ENCODE results near the gene WDR90. TPM values are rescaled to one million over a fixed set of nuclear protein-coding genes. Genes with fewer than 3 reads are reported as not detected.
A peak's percentile ranks its signal among the peaks of the same experiment; 100 is the strongest.

WDR90 gene
- total and polyA plus RNA-seq, 3 donors from 2014 or later = 102 to 195 (median 155) TPM

- no peak for TF ChIP-seq POLR2A (IDR thresholded peaks at IDR 0.05)
- no peak for TF ChIP-seq CTCF (IDR thresholded peaks at IDR 0.05)
- H3K36me3 ChIP-seq (ENCODE audit: low read depth, missing control alignments) = no peaks in the 10 kb centered on the region
- no peak for DNase-seq
- no peak overlapping the region for H3K4me3 ChIP-seq
- no peaks in the 10 kb centered on the region for H3K9me3 ChIP-seq
- intact Hi-C loops (cut with DNase I; ENCODE audit: low total_unique reads) = no loop called here
- no peaks in the 10 kb centered on the region for H3K4me1 ChIP-seq
- no peak overlapping the region for H3K27ac ChIP-seq
- 90 to 92% methylated on average over 10 of the region's 10 CpGs for WGBS, 2 donors
- no peaks in the 10 kb centered on the region for H3K27me3 ChIP-seq
These were observed 41.1 kb upstream of the WDR90 start for GRCh38 chr16:608019-608418.

- Histone ChIP-seq H3K4me3 (no peak overlapping the region), H3K27ac (no peak overlapping the region), H3K36me3 (ENCODE audit: low read depth, missing control alignments) (no peaks in the 10 kb centered on the region), H3K9me3 (no peaks in the 10 kb centered on the region), H3K4me1 (no peaks in the 10 kb centered on the region), H3K27me3 (no peaks in the 10 kb centered on the region)
- DNase-seq = no peak
- intact Hi-C loops (cut with DNase I; ENCODE audit: low total_unique reads) = no loop called here
- TF ChIP-seq CTCF (IDR thresholded peaks at IDR 0.05) (no peak), POLR2A (IDR thresholded peaks at IDR 0.05) (no peak)
- 82 to 84% methylated on average over 10 to 13 of the region's 13 CpGs for WGBS, 2 donors
These were observed 39.8 kb upstream of the WDR90 start for GRCh38 chr16:609316-609715.

- intact Hi-C loops (cut with DNase I; ENCODE audit: low total_unique reads) = no loop called here
- Histone ChIP-seq H3K4me1 (no peaks in the 10 kb centered on the region), H3K4me3 (no peak overlapping the region), H3K9me3 (no peaks in the 10 kb centered on the region), H3K27me3 (no peaks in the 10 kb centered on the region), H3K36me3 (ENCODE audit: low read depth, missing control alignments) (no peaks in the 10 kb centered on the region), H3K27ac (no peak overlapping the region)
- TF ChIP-seq POLR2A (IDR thresholded peaks at IDR 0.05) (no peak), CTCF (IDR thresholded peaks at IDR 0.05) (no peak)
- WGBS, 2 donors = 90 to 95% methylated on average over 9 to 14 of the region's 14 CpGs
- no peak for DNase-seq
These were observed 39.2 kb upstream of the WDR90 start for GRCh38 chr16:609984-610383.

- Histone ChIP-seq H3K4me1 (no peaks in the 10 kb centered on the region), H3K4me3 (no peak overlapping the region), H3K27me3 (no peaks in the 10 kb centered on the region), H3K36me3 (ENCODE audit: low read depth, missing control alignments) (no peaks in the 10 kb centered on the region), H3K27ac (no peak overlapping the region), H3K9me3 (no peaks in the 10 kb centered on the region)
- DNase-seq = peak; percentile 50
- TF ChIP-seq POLR2A (IDR thresholded peaks at IDR 0.05) (no peak), CTCF (IDR thresholded peaks at IDR 0.05) (peak; percentile 27 to 51 (median 43))
- 81 to 97% methylated on average over 7 to 27 of the region's 28 CpGs for WGBS, 2 donors
- intact Hi-C loops (cut with DNase I; ENCODE audit: low total_unique reads) = no loop called here
These were observed 38.4 kb upstream of the WDR90 start for GRCh38 chr16:610513-611381.

GRCh38 chr16:615122-615521 is 34.0 kb upstream of the WDR90 start:
- Histone ChIP-seq H3K9me3 (no peaks in the 10 kb centered on the region), H3K4me1 (no peaks in the 10 kb centered on the region), H3K27me3 (no peaks in the 10 kb centered on the region), H3K36me3 (ENCODE audit: low read depth, missing control alignments) (no peaks in the 10 kb centered on the region), H3K4me3 (no peak overlapping the region), H3K27ac (no peak overlapping the region)
- TF ChIP-seq CTCF (IDR thresholded peaks at IDR 0.05) (no peak), POLR2A (IDR thresholded peaks at IDR 0.05) (no peak)
- no peak for DNase-seq
- 91 to 92% methylated on average over 13 of the region's 13 CpGs for WGBS, 2 donors
- intact Hi-C loops (cut with DNase I; ENCODE audit: low total_unique reads) = no loop called here
